ENCODE measurements around the gene RHOBTB3. TPM values are rescaled to one million over a fixed set of nuclear protein-coding genes. Genes with fewer than 3 reads are reported as not detected.

Gene RHOBTB3
- total and polyA plus RNA-seq, 10 of the 15 experiments (the other 5 are each of a cell fraction or from before 2014, with no cell fraction given) = 3.6 to 42.8 (median 8.4) TPM

DNA sequence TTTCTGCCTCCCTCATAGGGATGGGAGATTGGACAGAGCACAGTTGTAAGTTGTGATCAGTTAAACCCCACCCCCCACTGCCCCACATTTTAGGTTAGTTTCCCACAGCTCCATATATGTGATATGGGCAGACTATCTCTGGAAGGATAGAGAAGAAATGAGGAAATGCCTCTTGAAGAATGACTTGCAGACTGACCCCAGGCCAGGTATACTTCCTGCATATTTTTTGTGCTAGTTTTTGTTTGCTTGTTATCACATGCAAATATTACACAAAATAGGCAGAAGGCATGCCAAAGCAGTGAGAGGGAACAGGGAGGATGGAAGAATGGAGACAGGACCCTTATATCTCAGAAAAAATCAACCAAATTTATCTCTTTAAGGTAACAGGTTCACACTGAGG, 101.5 kb downstream of the RHOBTB3 start:
- ATAC-seq (no peak), FAIRE-seq (no peak), DNase-seq (ENCODE audit: low read depth, low spot score) (no peak)
- Histone ChIP-seq H3K36me3 (ENCODE audit: control insufficient read depth in 2 of 2, insufficient read depth in 2 of 2, low read length in 1 of 2) (no peaks in the 10 kb centered on the region), H3K4me3 (no peak overlapping the region), H3K79me2 (ENCODE audit: control insufficient read depth, insufficient read depth, low read length) (peaks cover 4% of the 10 kb centered on the region), H2AFZ (ENCODE audit: control insufficient read depth, low read depth, low read length) (no peak overlapping the region), H3K4me1 (ENCODE audit: control insufficient read depth, insufficient read depth, low read length) (peaks cover 19% of the 10 kb centered on the region), H3K9ac (ENCODE audit: control insufficient read depth, insufficient read depth, low read length) (no peak overlapping the region), H3K9me3 (replicated peaks; ENCODE audit: control insufficient read depth, insufficient read depth, low read length) (no peaks in the 10 kb centered on the region), H3K4me2 (ENCODE audit: control insufficient read depth, insufficient read depth) (no peak overlapping the region), H3K27me3 (replicated peaks in 1 of 2; ENCODE audit: control insufficient read depth in 2 of 2, insufficient read depth in 2 of 2, low read length in 1 of 2) (no peaks in the 10 kb centered on the region), H3K27ac (ENCODE audit: control insufficient read depth, insufficient read depth) (no peak overlapping the region), H4K20me1 (ENCODE audit: control insufficient read depth, insufficient read depth) (no peaks in the 10 kb centered on the region)
- ChIA-PET RAD21 (ENCODE audit: unreplicated experiment) (interaction anchor here (1.1 to 2.6 kb wide), 4 partner anchors 8 to 51 kb away, joined by 3 to 11 read pairs (median 7); partner anchors contain the start of gene GLRX), POLR2A (interaction anchor here (0.7 to 2.4 kb wide), 5 partner anchors 8 to 42 kb away, joined by 4 to 16 read pairs (median 5); partner anchors contain the start of gene GLRX), CTCF (interaction anchor here (0.6 to 3.1 kb wide), 4 partner anchors 10 to 184 kb away, joined by 3 to 14 read pairs (median 8); partner anchors contain the start of gene GLRX), SMC1A (ENCODE audit: uncharacterized antibody, unreplicated experiment) (interaction anchor here (1.0 to 3.0 kb wide), 4 partner anchors 11 to 51 kb away, joined by 3 to 42 read pairs (median 8); partner anchors contain the start of gene GLRX)
- BruUV-seq (replicated peaks) = no TSS peak
- intact Hi-C loops (cut with micrococcal nuclease; ENCODE audit: unreplicated experiment) (no loop called here), in situ Hi-C loops (cut with MboI) (no loop called here)
- TF ChIP-seq FOXM1 (IDR thresholded peaks at IDR 0.05; ENCODE audit: low read depth, low read length) (no peak), ZNF384 (IDR thresholded peaks at IDR 0.05; ENCODE audit: borderline replicate concordance, low read depth, low read length) (no peak), TAF1 (IDR thresholded peaks at IDR 0.05; ENCODE audit: borderline replicate concordance, low read depth, low read length) (no peak), FOXK2 (IDR thresholded peaks at IDR 0.05) (no peak), SPI1 (IDR thresholded peaks at IDR 0.05; ENCODE audit: borderline replicate concordance, insufficient read depth, low read depth, low read length) (peak; percentile 24; the same call in 1 of the 2 replicates)
- TF ChIP-seq, protein P1, sequence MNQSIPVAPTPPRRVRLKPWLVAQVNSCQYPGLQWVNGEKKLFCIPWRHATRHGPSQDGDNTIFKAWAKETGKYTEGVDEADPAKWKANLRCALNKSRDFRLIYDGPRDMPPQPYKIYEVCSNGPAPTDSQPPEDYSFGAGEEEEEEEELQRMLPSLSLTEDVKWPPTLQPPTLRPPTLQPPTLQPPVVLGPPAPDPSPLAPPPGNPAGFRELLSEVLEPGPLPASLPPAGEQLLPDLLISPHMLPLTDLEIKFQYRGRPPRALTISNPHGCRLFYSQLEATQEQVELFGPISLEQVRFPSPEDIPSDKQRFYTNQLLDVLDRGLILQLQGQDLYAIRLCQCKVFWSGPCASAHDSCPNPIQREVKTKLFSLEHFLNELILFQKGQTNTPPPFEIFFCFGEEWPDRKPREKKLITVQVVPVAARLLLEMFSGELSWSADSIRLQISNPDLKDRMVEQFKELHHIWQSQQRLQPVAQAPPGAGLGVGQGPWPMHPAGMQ (IDR thresholded peaks at IDR 0.05; ENCODE audit: borderline replicate concordance) = no peak
